ENCODE data around the gene SPTBN5.

- TF ChIP-seq, protein P1, sequence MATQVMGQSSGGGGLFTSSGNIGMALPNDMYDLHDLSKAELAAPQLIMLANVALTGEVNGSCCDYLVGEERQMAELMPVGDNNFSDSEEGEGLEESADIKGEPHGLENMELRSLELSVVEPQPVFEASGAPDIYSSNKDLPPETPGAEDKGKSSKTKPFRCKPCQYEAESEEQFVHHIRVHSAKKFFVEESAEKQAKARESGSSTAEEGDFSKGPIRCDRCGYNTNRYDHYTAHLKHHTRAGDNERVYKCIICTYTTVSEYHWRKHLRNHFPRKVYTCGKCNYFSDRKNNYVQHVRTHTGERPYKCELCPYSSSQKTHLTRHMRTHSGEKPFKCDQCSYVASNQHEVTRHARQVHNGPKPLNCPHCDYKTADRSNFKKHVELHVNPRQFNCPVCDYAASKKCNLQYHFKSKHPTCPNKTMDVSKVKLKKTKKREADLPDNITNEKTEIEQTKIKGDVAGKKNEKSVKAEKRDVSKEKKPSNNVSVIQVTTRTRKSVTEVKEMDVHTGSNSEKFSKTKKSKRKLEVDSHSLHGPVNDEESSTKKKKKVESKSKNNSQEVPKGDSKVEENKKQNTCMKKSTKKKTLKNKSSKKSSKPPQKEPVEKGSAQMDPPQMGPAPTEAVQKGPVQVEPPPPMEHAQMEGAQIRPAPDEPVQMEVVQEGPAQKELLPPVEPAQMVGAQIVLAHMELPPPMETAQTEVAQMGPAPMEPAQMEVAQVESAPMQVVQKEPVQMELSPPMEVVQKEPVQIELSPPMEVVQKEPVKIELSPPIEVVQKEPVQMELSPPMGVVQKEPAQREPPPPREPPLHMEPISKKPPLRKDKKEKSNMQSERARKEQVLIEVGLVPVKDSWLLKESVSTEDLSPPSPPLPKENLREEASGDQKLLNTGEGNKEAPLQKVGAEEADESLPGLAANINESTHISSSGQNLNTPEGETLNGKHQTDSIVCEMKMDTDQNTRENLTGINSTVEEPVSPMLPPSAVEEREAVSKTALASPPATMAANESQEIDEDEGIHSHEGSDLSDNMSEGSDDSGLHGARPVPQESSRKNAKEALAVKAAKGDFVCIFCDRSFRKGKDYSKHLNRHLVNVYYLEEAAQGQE (IDR thresholded peaks at IDR 0.05; ENCODE audit: insufficient read depth in 1 of 2, low read depth in 2 of 2, low read length in 2 of 2) = no peak
- TF ChIP-seq SIN3A (IDR thresholded peaks at IDR 0.05; ENCODE audit: borderline replicate concordance, insufficient read depth, low read length) (no peak), POLR2AphosphoS5 (IDR thresholded peaks at IDR 0.05; ENCODE audit: low read depth, low read length) (no peak), TAF1 (IDR thresholded peaks at IDR 0.05; ENCODE audit: borderline replicate concordance, insufficient read depth, low read length) (no peak), FOXP2 (optimal IDR thresholded peaks at IDR 0.05; ENCODE audit: borderline replicate concordance, extremely low read depth, extremely low read length, insufficient read depth) (no peak)
Measured at GRCh38 chr15:41820791-41821423, 72.9 kb downstream of the SPTBN5 start.
